Psoas muscle (tissue), 8 donors: ENCODE measurements around the gene MPRIP. TPM values are rescaled to one million over a fixed set of nuclear protein-coding genes. Genes with fewer than 3 reads are reported as not detected.

Source experiments
- ATAC-seq, 4 donors: fragments of 200-7000 bp; cut with Tn5 transposase; one replicate each; pipeline ENCODE4 v1.9.1; 2020; ENCODE audit warnings: moderate library complexity in 3 of 4, mild to moderate bottlenecking in 2 of 4
- DNase-seq, 2 donors: peaks; one replicate each; pipeline ENCODE4 v3.0.0-alpha.2; 2020
- H3K27ac ChIP-seq: fragments of 200-600 bp; one replicate; pipeline ENCODE4 v1.8.0; 2022
- H3K27me3 ChIP-seq, 3 donors: fragments of 200-600 bp in 1 of 3; one replicate each; pipeline versions ENCODE4 v1.6.1 to v1.8.0; 2013 to 2022; ENCODE audit warnings: low read length in 2 of 3, mild to moderate bottlenecking in 2 of 3, moderate library complexity in 1 of 3; ENCODE audit not compliant: insufficient read depth in 3 of 3
- H3K36me3 ChIP-seq, 2 donors: fragments of 200-600 bp in 1 of 2; one replicate each; pipeline versions ENCODE4 v1.6.1 to v1.8.0; 2013 to 2022; ENCODE audit warnings: low read depth in 1 of 2, mild to moderate bottlenecking in 1 of 2, moderate library complexity in 1 of 2; ENCODE audit not compliant: insufficient read depth in 1 of 2
- H3K4me1 ChIP-seq: fragments of 200-600 bp; one replicate; pipeline ENCODE4 v1.8.0; 2022
- H3K4me3 ChIP-seq: fragments of 200-600 bp; one replicate; pipeline ENCODE4 v1.8.0; 2022; ENCODE audit warnings: mild to moderate bottlenecking
- H3K9me3 ChIP-seq: fragments of 200-600 bp; one replicate; pipeline ENCODE4 v1.8.0; 2022
- WGBS, 3 donors: extraction: QIAGEN DNeasy Blood & Tissue Kit; methylation state at CpG; one replicate each; pipeline versions ENCODE4 v1.1.6 to v1.1.7; 2013; 5-methylcytosine and 5-hydroxymethylcytosine counted together
- intact Hi-C, 2 donors: fragments of 100-400 bp; cut with DNase I; formaldehyde crosslinking; loops; one replicate each; pipeline versions ENCODE4 v1.11.0 to v1.14.2; 2022
- polyA plus RNA-seq, 3 donors: library from polyadenylated mRNA; stranded (reverse); fragments of 200-250 nt; gene quantifications; one replicate each; pipeline ENCODE4 v1.2.3, GENCODE V29; 2013
- total RNA-seq, 4 donors: library from RNA; stranded (reverse); fragmentation: NEBNext Ultra II Directional in 2 of 4; extraction: Animal tissue kit (Norgen Biotek cat#: 25700) in 2 of 4; gene quantifications; one replicate each; pipeline versions ENCODE4 v1.2.1 to v1.2.4, GENCODE V29; 2021 to 2023
- TF ChIP-seq, protein P1 (sequence below): fragments of 200-600 bp; IDR thresholded peaks from one replicate; pipeline ENCODE4 v1.8.0; 2022; ENCODE audit warnings: antibody characterized with exemption
- donor health status: healthy with polysubstance abuse.
- donor health status: DM: no; HTN: no; CAD: no; lungs with moderate emphysema.
- donor health status: Bipolar disorder and iron deficiency.
- donor health status: healthy.
- donor health status: DM: yes; HTN: yes; CAD: no.
- donor health status: DM: no; HTN: no; CAD: no.
- donor health status: DM: no; HTN: no; CAD: no.
- donor health status: DM: yes; HTN: yes; CAD: no.

MPRIP gene
- total and polyA plus RNA-seq, 7 donors: 142 to 322 (median 244) TPM

DNA sequence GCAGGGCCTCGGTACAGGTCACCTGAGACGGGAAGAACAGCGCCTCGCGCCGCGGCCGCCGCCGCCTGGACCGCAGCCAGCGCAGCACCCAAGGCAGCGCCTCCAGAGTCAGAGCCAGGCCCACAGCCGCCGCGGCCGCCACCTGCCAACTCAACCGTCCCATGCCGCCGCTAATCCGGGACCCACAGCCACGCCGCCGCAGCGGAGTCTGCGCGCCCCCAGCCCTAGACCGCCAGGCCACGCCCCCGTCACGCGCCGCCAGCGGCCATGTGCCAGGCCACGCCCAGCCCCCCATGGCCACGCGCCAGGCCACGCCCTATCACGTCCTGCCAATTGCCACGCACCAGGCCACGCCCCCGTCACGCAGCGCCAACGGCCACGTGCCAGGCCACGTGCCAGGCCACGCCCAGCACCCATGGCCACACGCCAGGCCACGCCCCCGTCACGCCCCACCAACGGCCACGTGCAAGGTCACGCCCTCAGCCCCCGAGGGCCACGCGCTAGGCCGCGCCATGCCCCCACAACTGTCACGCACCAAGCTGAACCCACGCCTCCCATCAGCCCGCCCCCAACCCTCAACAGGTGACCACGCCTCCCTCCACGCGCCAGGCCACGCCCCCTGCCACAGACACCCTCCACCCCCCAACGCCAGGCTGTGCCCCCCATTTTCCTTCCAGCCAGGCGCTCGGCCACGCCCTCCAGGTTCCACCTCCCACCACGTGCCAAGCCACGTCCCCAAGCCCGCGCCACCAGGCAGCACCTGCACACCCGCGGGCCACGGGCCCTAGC, 164.1 kb downstream of the MPRIP start, which contains the start of gene PLD6:
PLD6 (minus strand) TSS at position 210 of the 789 bp plus-strand sequence; CDS start at position 163, 47 bp downstream.
- peak; percentile 84 to 94 for DNase-seq
- Histone ChIP-seq H3K36me3 (peaks cover 0 to 15% of the 10 kb centered on the region in 2 donors), H3K4me3 (peak within 1 kb of the TSS; percentile 72), H3K4me1 (peaks cover 31% of the 10 kb centered on the region), H3K27me3 (no peaks in the 10 kb centered on the region), H3K27ac (peak within 1 kb of the TSS; percentile 91), H3K9me3 (no peaks in the 10 kb centered on the region)
- peak; percentile 70 to 85 (median 76) for ATAC-seq
- TF ChIP-seq, protein P1, sequence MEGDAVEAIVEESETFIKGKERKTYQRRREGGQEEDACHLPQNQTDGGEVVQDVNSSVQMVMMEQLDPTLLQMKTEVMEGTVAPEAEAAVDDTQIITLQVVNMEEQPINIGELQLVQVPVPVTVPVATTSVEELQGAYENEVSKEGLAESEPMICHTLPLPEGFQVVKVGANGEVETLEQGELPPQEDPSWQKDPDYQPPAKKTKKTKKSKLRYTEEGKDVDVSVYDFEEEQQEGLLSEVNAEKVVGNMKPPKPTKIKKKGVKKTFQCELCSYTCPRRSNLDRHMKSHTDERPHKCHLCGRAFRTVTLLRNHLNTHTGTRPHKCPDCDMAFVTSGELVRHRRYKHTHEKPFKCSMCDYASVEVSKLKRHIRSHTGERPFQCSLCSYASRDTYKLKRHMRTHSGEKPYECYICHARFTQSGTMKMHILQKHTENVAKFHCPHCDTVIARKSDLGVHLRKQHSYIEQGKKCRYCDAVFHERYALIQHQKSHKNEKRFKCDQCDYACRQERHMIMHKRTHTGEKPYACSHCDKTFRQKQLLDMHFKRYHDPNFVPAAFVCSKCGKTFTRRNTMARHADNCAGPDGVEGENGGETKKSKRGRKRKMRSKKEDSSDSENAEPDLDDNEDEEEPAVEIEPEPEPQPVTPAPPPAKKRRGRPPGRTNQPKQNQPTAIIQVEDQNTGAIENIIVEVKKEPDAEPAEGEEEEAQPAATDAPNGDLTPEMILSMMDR: no peak
- intact Hi-C loops: no loop called here
- 8 to 19% (median 14%) methylated on average over 58 to 78 of the region's 78 CpGs for WGBS, 3 donors

GRCh38 chr17:17206913-17207335, 164.7 kb downstream of the MPRIP start:
- intact Hi-C loops: no loop called here

GRCh38 chr17:17207998-17208397, 165.7 kb downstream of the MPRIP start:
- WGBS, 3 donors: 73 to 82% (median 75%) methylated on average over 8 of the region's 8 CpGs
- Histone ChIP-seq H3K4me1 (peaks cover 41% of the 10 kb centered on the region), H3K27me3 (no peaks in the 10 kb centered on the region), H3K9me3 (no peaks in the 10 kb centered on the region), H3K36me3 (peaks cover 0 to 22% of the 10 kb centered on the region in 2 donors), H3K27ac (peak overlapping the region; percentile 91), H3K4me3 (no peak overlapping the region)
- TF ChIP-seq, protein P1: no peak
- intact Hi-C loops: no loop called here
- no peak for DNase-seq
- no peak for ATAC-seq

More at GRCh38 chr17:17206913-17207335, 164.7 kb downstream of the MPRIP start:
- Histone ChIP-seq H3K4me3 (no peak overlapping the region), H3K36me3 (peaks cover 0 to 19% of the 10 kb centered on the region in 2 donors), H3K27me3 (no peaks in the 10 kb centered on the region), H3K4me1 (peaks cover 37% of the 10 kb centered on the region), H3K9me3 (no peaks in the 10 kb centered on the region), H3K27ac (peak overlapping the region; percentile 91)
- WGBS, 3 donors: 24 to 48% (median 31%) methylated on average over 16 of the region's 16 CpGs
- ATAC-seq (no peak), DNase-seq (no peak)
- TF ChIP-seq, protein P1: no peak

GRCh38 chr17:17213775-17214174, 171.5 kb downstream of the MPRIP start:
- H3K27ac ChIP-seq: no peak overlapping the region
- TF ChIP-seq, protein P1: no peak
- no peak overlapping the region for H3K4me3 ChIP-seq
- ATAC-seq: no peak
- WGBS, 3 donors: 50 to 73% (median 52%) methylated on average over 10 of the region's 10 CpGs
- intact Hi-C loops: loop anchor here in 1 of 2 donors (10.0 kb wide), 1 partner anchor 179 kb away; no protein-coding TSS in a partner anchor
- peaks cover 16% of the 10 kb centered on the region for H3K4me1 ChIP-seq
- H3K36me3 ChIP-seq: peaks cover 5 to 80% of the 10 kb centered on the region in 2 donors
- no peaks in the 10 kb centered on the region for H3K9me3 ChIP-seq
- DNase-seq: no peak
- H3K27me3 ChIP-seq: no peaks in the 10 kb centered on the region
